K562 (cell line): Measurements from ENCODE around the gene SUOX. TPM values are rescaled to one million over a fixed set of nuclear protein-coding genes. Genes with fewer than 3 reads are reported as not detected.

ENCODE experiments used
- CBX5 ChIP-seq: IDR thresholded peaks from 2 replicates; pipeline ENCODE4 v1.6.1; 2014; ENCODE audit warnings: low read depth, borderline replicate concordance
- CHD4 ChIP-seq: fragments of 200-600 bp; sonication (generic); IDR thresholded peaks from 3 replicates; pipeline ENCODE4 v1.6.1; 2012; ENCODE audit warnings: low read depth, mild to moderate bottlenecking, mixed read lengths, low read length, inconsistent platforms; ENCODE audit not compliant: insufficient read depth, insufficient replicate concordance, poor library complexity, severe bottlenecking
- DMBX1 ChIP-seq: fragments of 250-450 bp; sonication (Bioruptor Pico); IDR thresholded peaks from 2 replicates; pipeline ENCODE4 v1.8.0; 2022; ENCODE audit warnings: inconsistent platforms, mild to moderate bottlenecking, moderate library complexity, borderline replicate concordance
- ETV6 ChIP-seq, 3 experiments: fragments of 150-350 bp in 1 of 3; sonication (generic) in 1 of 3; formaldehyde crosslinking in 1 of 3; IDR thresholded peaks; 2 replicates each; pipeline versions ENCODE4 v1.6.1 to v1.8.0; 2014 to 2022; ENCODE audit warnings: borderline replicate concordance in 2 of 3, low read depth in 2 of 3, antibody characterized with exemption in 1 of 3, low read length in 1 of 3, mild to moderate bottlenecking in 1 of 3, missing genetic modification reagents in 1 of 3
- LCOR ChIP-seq: sonication (generic); formaldehyde crosslinking; IDR thresholded peaks from 2 replicates; pipeline ENCODE4 v1.8.0; 2022; ENCODE audit warnings: mild to moderate bottlenecking, missing genetic modification reagents
- MCM3 ChIP-seq: fragments of 450-650 bp; IDR thresholded peaks from 2 replicates; pipeline ENCODE4 v1.6.1; 2016
- NUFIP1 ChIP-seq: fragments of 450-650 bp; IDR thresholded peaks from 2 replicates; pipeline ENCODE4 v1.6.1; 2018; ENCODE audit not compliant: partially characterized antibody
- POLR2A ChIP-seq: fragments of 450-650 bp; conservative IDR thresholded peaks from 2 replicates; pipeline ENCODE4 v1.6.1; 2016
- RBBP5 ChIP-seq: fragments of 200-600 bp; sonication (generic); IDR thresholded peaks from 2 replicates; pipeline ENCODE4 v1.6.1; 2012; ENCODE audit warnings: borderline replicate concordance, mild to moderate bottlenecking, low read length, control low read depth, inconsistent platforms; ENCODE audit not compliant: insufficient read depth, poor library complexity, severe bottlenecking
- RCOR1 ChIP-seq, 2 experiments: IDR thresholded peaks; 2 replicates each; pipeline ENCODE4 v1.6.1; 2012; ENCODE audit warnings: low read depth in 2 of 2, low read length in 2 of 2, borderline replicate concordance in 1 of 2, improper control_type of control experiment in 1 of 2
- SAP30 ChIP-seq: fragments of 200-600 bp; sonication (generic); IDR thresholded peaks from 2 replicates; pipeline ENCODE4 v1.6.1; 2012; ENCODE audit warnings: borderline replicate concordance, low read depth, mild to moderate bottlenecking, moderate library complexity, low read length, control low read depth, inconsistent platforms; ENCODE audit not compliant: insufficient read depth, poor library complexity, severe bottlenecking
- SMARCA4 ChIP-seq: fragments of 450-650 bp; IDR thresholded peaks from 2 replicates; pipeline ENCODE4 v1.6.1; 2016
- SRF ChIP-seq, 2 experiments: fragments of 250-450, 450-650 bp in 1 of 2; sonication (Bioruptor Pico) in 1 of 2; sonication (generic) in 1 of 2; formaldehyde crosslinking; IDR thresholded peaks; 2 replicates each; pipeline versions ENCODE4 v1.5.0 to v1.5.1; 2020 to 2022; ENCODE audit warnings: mild to moderate bottlenecking in 1 of 2, missing genetic modification reagents in 1 of 2
- STAT5A ChIP-seq: IDR thresholded peaks from 2 replicates; pipeline ENCODE4 v1.6.1; 2012; ENCODE audit warnings: low read length, inconsistent platforms, borderline replicate concordance
- TARDBP ChIP-seq: fragments of 450-650 bp; IDR thresholded peaks from 2 replicates; pipeline ENCODE4 v1.6.1; 2016
- WHSC1 ChIP-seq: IDR thresholded peaks from one replicate; pipeline ENCODE4 v1.6.1; 2012; ENCODE audit warnings: low read length, control low read depth, inconsistent platforms
- ZBTB7A ChIP-seq: IDR thresholded peaks from 2 replicates; pipeline ENCODE4 v1.6.1; 2011; ENCODE audit warnings: low read depth, mild to moderate bottlenecking, low read length, moderate library complexity, borderline replicate concordance; ENCODE audit not compliant: control insufficient read depth
- ZNF444 ChIP-seq: fragments of 250-450 bp; sonication (Bioruptor Pico); IDR thresholded peaks from 2 replicates; pipeline ENCODE4 v1.4.0; 2020; ENCODE audit warnings: mild to moderate bottlenecking, moderate library complexity
- polyA plus RNA-seq, 8 experiments: library from polyadenylated mRNA; depleted of rRNA in 4 of 8; stranded (reverse) in 5 of 8; unstranded in 3 of 8; fragments of >200 nt; fragmentation: Nextera tagmentation in 2 of 8; fragmentation: Illumina TruSeq in 1 of 8; extraction: Ambion mirVana in 2 of 8; extraction: Trizol in 1 of 8; gene quantifications; 2 replicates each; pipeline versions ENCODE4 v1.2.1 to v1.2.3, GENCODE V29; 2011 to 2014; ENCODE audit warnings: inconsistent platforms in 1 of 8, missing spikeins in 1 of 8
- total RNA-seq, 7 experiments: library from RNA; depleted of rRNA in 6 of 7; stranded (reverse); fragments of >200 nt in 6 of 7; fragmentation: Illumina TruSeq in 2 of 7; extraction: Trizol in 2 of 7; gene quantifications; 2 replicates each; pipeline versions ENCODE4 v1.2.1 to v1.2.3, GENCODE V29; 2011 to 2021; ENCODE audit warnings: low replicate concordance in 1 of 7
- TF ChIP-seq, protein P1 (sequence below): fragments of 450-650 bp; IDR thresholded peaks from 2 replicates; pipeline ENCODE4 v1.6.1; 2016
- TF ChIP-seq, protein P2 (sequence below): fragments of 450-650 bp; IDR thresholded peaks from 2 replicates; pipeline ENCODE4 v1.6.1; 2017; ENCODE audit warnings: antibody characterized with exemption, mild to moderate bottlenecking
- TF ChIP-seq, protein P3 (sequence below): sonication (generic); formaldehyde crosslinking; IDR thresholded peaks from 2 replicates; pipeline ENCODE4 v1.8.0; 2022; ENCODE audit warnings: mild to moderate bottlenecking, missing genetic modification reagents, borderline replicate concordance

SUOX gene
- total and polyA plus RNA-seq, 9 of the 15 experiments (the other 6 are each of a cell fraction or from before 2014, with no cell fraction given): 9.2 to 39.7 (median 25.4) TPM

- TF ChIP-seq, protein P1, sequence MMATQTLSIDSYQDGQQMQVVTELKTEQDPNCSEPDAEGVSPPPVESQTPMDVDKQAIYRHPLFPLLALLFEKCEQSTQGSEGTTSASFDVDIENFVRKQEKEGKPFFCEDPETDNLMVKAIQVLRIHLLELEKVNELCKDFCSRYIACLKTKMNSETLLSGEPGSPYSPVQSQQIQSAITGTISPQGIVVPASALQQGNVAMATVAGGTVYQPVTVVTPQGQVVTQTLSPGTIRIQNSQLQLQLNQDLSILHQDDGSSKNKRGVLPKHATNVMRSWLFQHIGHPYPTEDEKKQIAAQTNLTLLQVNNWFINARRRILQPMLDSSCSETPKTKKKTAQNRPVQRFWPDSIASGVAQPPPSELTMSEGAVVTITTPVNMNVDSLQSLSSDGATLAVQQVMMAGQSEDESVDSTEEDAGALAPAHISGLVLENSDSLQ: no peak
- no peak for TF ChIP-seq WHSC1
- no peak for TF ChIP-seq MCM3
- TF ChIP-seq, protein P2, sequence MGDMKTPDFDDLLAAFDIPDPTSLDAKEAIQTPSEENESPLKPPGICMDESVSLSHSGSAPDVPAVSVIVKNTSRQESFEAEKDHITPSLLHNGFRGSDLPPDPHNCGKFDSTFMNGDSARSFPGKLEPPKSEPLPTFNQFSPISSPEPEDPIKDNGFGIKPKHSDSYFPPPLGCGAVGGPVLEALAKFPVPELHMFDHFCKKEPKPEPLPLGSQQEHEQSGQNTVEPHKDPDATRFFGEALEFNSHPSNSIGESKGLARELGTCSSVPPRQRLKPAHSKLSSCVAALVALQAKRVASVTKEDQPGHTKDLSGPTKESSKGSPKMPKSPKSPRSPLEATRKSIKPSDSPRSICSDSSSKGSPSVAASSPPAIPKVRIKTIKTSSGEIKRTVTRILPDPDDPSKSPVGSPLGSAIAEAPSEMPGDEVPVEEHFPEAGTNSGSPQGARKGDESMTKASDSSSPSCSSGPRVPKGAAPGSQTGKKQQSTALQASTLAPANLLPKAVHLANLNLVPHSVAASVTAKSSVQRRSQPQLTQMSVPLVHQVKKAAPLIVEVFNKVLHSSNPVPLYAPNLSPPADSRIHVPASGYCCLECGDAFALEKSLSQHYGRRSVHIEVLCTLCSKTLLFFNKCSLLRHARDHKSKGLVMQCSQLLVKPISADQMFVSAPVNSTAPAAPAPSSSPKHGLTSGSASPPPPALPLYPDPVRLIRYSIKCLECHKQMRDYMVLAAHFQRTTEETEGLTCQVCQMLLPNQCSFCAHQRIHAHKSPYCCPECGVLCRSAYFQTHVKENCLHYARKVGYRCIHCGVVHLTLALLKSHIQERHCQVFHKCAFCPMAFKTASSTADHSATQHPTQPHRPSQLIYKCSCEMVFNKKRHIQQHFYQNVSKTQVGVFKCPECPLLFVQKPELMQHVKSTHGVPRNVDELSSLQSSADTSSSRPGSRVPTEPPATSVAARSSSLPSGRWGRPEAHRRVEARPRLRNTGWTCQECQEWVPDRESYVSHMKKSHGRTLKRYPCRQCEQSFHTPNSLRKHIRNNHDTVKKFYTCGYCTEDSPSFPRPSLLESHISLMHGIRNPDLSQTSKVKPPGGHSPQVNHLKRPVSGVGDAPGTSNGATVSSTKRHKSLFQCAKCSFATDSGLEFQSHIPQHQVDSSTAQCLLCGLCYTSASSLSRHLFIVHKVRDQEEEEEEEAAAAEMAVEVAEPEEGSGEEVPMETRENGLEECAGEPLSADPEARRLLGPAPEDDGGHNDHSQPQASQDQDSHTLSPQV: no peak
- peak; percentile 75 for TF ChIP-seq SMARCA4
- no peak for TF ChIP-seq CHD4
- no peak for TF ChIP-seq CBX5
- peak; percentile 59 for TF ChIP-seq POLR2A
- TF ChIP-seq, protein P3, sequence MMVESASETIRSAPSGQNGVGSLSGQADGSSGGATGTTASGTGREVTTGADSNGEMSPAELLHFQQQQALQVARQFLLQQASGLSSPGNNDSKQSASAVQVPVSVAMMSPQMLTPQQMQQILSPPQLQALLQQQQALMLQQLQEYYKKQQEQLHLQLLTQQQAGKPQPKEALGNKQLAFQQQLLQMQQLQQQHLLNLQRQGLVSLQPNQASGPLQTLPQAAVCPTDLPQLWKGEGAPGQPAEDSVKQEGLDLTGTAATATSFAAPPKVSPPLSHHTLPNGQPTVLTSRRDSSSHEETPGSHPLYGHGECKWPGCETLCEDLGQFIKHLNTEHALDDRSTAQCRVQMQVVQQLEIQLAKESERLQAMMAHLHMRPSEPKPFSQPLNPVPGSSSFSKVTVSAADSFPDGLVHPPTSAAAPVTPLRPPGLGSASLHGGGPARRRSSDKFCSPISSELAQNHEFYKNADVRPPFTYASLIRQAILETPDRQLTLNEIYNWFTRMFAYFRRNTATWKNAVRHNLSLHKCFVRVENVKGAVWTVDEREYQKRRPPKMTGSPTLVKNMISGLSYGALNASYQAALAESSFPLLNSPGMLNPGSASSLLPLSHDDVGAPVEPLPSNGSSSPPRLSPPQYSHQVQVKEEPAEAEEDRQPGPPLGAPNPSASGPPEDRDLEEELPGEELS (CRISPR knock-in tag): no peak
- TF ChIP-seq ETV6 (IDR thresholded peaks at IDR 0.05; ENCODE audit: borderline replicate concordance in 1 of 2, low read depth in 2 of 2, low read length in 1 of 2): no peak
- TF ChIP-seq ETV6 (CRISPR knock-in tag; IDR thresholded peaks at IDR 0.05; ENCODE audit: borderline replicate concordance): no peak
- TF ChIP-seq STAT5A: no peak; the same call in 1 of the 2 replicates
- TF ChIP-seq RBBP5: no peak
- no peak for TF ChIP-seq ZBTB7A
- TF ChIP-seq LCOR (CRISPR knock-in tag): no peak
- peak in 1 of 2 experiments; percentile 64; a peak in 1 of 4 replicates for TF ChIP-seq SRF (CRISPR knock-in tag; IDR thresholded peaks at IDR 0.05)
- TF ChIP-seq RCOR1 (IDR thresholded peaks at IDR 0.05; ENCODE audit: borderline replicate concordance in 1 of 2, low read depth in 2 of 2, low read length in 2 of 2): no peak
- TF ChIP-seq ZNF444 (CRISPR knock-in tag): no peak
- TF ChIP-seq NUFIP1: no peak
- TF ChIP-seq SAP30: peak; percentile 60
- no peak for TF ChIP-seq DMBX1 (CRISPR knock-in tag)
- 0 out of 2 replicates have a peak, but pooled peaks have one; percentile 78 for TF ChIP-seq TARDBP
Measured at GRCh38 chr12:55972911-55973598, 24.0 kb upstream of the SUOX start (continued).
